ENCODE measurements around the gene RASEF.
A peak's percentile ranks its signal among the peaks of the same experiment; 100 is the strongest.

RASEF gene

GRCh38 chr9:83056174-83056573, 6.8 kb downstream of the RASEF start:
- DNase-seq (ENCODE audit: low spot score) = no peak

GRCh38 chr9:83047839-83048775, 14.8 kb downstream of the RASEF start:
- DNase-seq (ENCODE audit: low spot score) = peak; percentile 15

GRCh38 chr9:83043597-83043996, 19.3 kb downstream of the RASEF start:
- no peak for DNase-seq (ENCODE audit: low spot score)

- DNase-seq (ENCODE audit: low spot score) = no peak
These were observed 21.2 kb downstream of the RASEF start for GRCh38 chr9:83041771-83042170.

GRCh38 chr9:83039303-83039702, 23.6 kb downstream of the RASEF start:
- no peak for DNase-seq (ENCODE audit: low spot score)

GRCh38 chr9:83036043-83036442, 26.9 kb downstream of the RASEF start:
- no peak for DNase-seq (ENCODE audit: low spot score)

GRCh38 chr9:83035143-83035542, 27.8 kb downstream of the RASEF start:
- no peak for DNase-seq (ENCODE audit: low spot score)

- DNase-seq (ENCODE audit: low spot score) = no peak
These were observed 28.4 kb downstream of the RASEF start for GRCh38 chr9:83034587-83034986.

- no peak for DNase-seq (ENCODE audit: low spot score)
These were observed 28.9 kb downstream of the RASEF start for GRCh38 chr9:83034026-83034425.

GRCh38 chr9:83032065-83032625, 30.8 kb downstream of the RASEF start:
- no peak for DNase-seq (ENCODE audit: low spot score)

- DNase-seq (ENCODE audit: low spot score) = no peak
These were observed 32.4 kb downstream of the RASEF start for GRCh38 chr9:83030391-83031107.

GRCh38 chr9:83029531-83030137, 33.3 kb downstream of the RASEF start:
- no peak for DNase-seq (ENCODE audit: low spot score)

GRCh38 chr9:83027153-83027891, 35.6 kb downstream of the RASEF start:
- DNase-seq (ENCODE audit: low spot score) = peak; percentile 39

- no peak for DNase-seq (ENCODE audit: low spot score)
These were observed 38.3 kb downstream of the RASEF start for GRCh38 chr9:83024506-83025125.

- no peak for DNase-seq (ENCODE audit: low spot score)
These were observed 39.8 kb downstream of the RASEF start for GRCh38 chr9:83023151-83023550.

GRCh38 chr9:83020864-83021263, 42.1 kb downstream of the RASEF start:
- DNase-seq (ENCODE audit: low spot score) = no peak

GRCh38 chr9:83020327-83020726, 42.6 kb downstream of the RASEF start:
- DNase-seq (ENCODE audit: low spot score) = no peak

GRCh38 chr9:83019246-83019645, 43.7 kb downstream of the RASEF start:
- DNase-seq (ENCODE audit: low spot score) = no peak

GRCh38 chr9:83015897-83016296, 47.0 kb downstream of the RASEF start:
- DNase-seq (ENCODE audit: low spot score) = no peak

GRCh38 chr9:83013867-83014605, 48.9 kb downstream of the RASEF start:
- DNase-seq (ENCODE audit: low spot score) = peak; percentile 46
